HCT116 (cell line): Measurements from ENCODE around the gene DOCK3. TPM values are rescaled to one million over a fixed set of nuclear protein-coding genes. Genes with fewer than 3 reads are reported as not detected.

Experiments
- ATAC-seq: fragments of 200-7000 bp; cut with Tn5 transposase; 2 replicates; pipeline ENCODE4 v1.9.1; 2020; ENCODE audit warnings: mild to moderate bottlenecking, moderate library complexity
- BruUV-seq: library from RNA; stranded (reverse); fragments of 400-500 nt; replicated peaks from 2 replicates; lab custom pipeline; 2021; lab: Mats Ljungman, UMichigan
- CTCF ChIA-PET: fragments of 300-600 bp; sonication (Branson Sonifier 250); formaldehyde crosslinking; loops from one replicate; lab custom pipeline; 2021; ENCODE audit warnings: antibody characterized with exemption; lab: Charles Lee
- POLR2A ChIA-PET: fragments of 300-600, 350-600 bp; sonication (Branson Sonifier 250); formaldehyde crosslinking; loops from one replicate; lab custom pipeline; 2021; ENCODE audit warnings: antibody characterized with exemption; lab: Charles Lee
- RAD21 ChIA-PET, 2 experiments: fragments of 300-600 bp; sonication (Branson Sonifier 250); formaldehyde crosslinking; loops; one replicate each; lab custom pipeline; 2023; ENCODE audit warnings: low total read pairs in 2 of 2; ENCODE audit not compliant: uncharacterized antibody in 2 of 2, unreplicated experiment in 2 of 2, low non-redundant PET in 1 of 2; lab: Charles Lee
- DNase-seq: peaks from one replicate; pipeline ENCODE4 v3.0.0-alpha.2; 2010; ENCODE audit warnings: low read depth, low spot score
- H2AFZ ChIP-seq: fragments of 200-600 bp; shearing (Covaris generic), sonication (generic); 2 replicates; pipeline ENCODE4 v1.6.1; 2017; ENCODE audit warnings: low read depth, mixed run types, mixed read lengths, antibody characterized with exemption, low read length; ENCODE audit not compliant: poor library complexity, severe bottlenecking
- H3K27ac ChIP-seq: 2 replicates; pipeline ENCODE4 v1.5.1; 2012; ENCODE audit warnings: low read depth, low read length
- H3K27me3 ChIP-seq: fragments of 200-600 bp; sonication (generic); 2 replicates; pipeline ENCODE4 v1.6.1; 2016; ENCODE audit warnings: mixed run types, low read length, mixed read lengths; ENCODE audit not compliant: insufficient read depth
- H3K36me3 ChIP-seq, 2 experiments: fragments of 200-500 bp in 1 of 2; fragments of 200-600 bp in 1 of 2; sonication (Bioruptor generic) in 1 of 2; sonication (generic) in 1 of 2; 2 replicates each; pipeline versions ENCODE4 v1.5.1 to v1.6.1; 2014 to 2016; ENCODE audit warnings: low read length in 2 of 2, inconsistent platforms in 1 of 2, mixed read lengths in 1 of 2, mixed run types in 1 of 2; ENCODE audit not compliant: insufficient read depth in 2 of 2, control insufficient read depth in 1 of 2
- H3K4me1 ChIP-seq, 2 experiments: fragments of 200-600 bp in 1 of 2; sonication (generic) in 1 of 2; 2 replicates each; pipeline versions ENCODE4 v1.5.1 to v1.6.1; 2012 to 2017; ENCODE audit warnings: low read length in 2 of 2, inconsistent platforms in 1 of 2, mild to moderate bottlenecking in 1 of 2, mixed read lengths in 1 of 2, mixed run types in 1 of 2, moderate library complexity in 1 of 2; ENCODE audit not compliant: insufficient read depth in 2 of 2, control insufficient read depth in 1 of 2
- H3K4me2 ChIP-seq: fragments of 200-600 bp; sonication (generic); 2 replicates; pipeline ENCODE4 v1.6.1; 2017; ENCODE audit warnings: mixed run types, low read length, mixed read lengths
- H3K4me3 ChIP-seq, 2 experiments: fragments of 200-600 bp in 1 of 2; sonication (generic) in 1 of 2; replicated peaks in 1 of 2; 2 replicates each; pipeline ENCODE4 v1.5.1; 2011 to 2016; ENCODE audit warnings: low read length in 2 of 2, control low read depth in 1 of 2, low read depth in 1 of 2, mild to moderate bottlenecking in 1 of 2, mixed read lengths in 1 of 2, mixed run types in 1 of 2
- H3K79me2 ChIP-seq: fragments of 200-600 bp; sonication (generic); 2 replicates; pipeline ENCODE4 v1.6.1; 2017; ENCODE audit warnings: mild to moderate bottlenecking, mixed run types, low read length, moderate library complexity, mixed read lengths; ENCODE audit not compliant: insufficient read depth
- H3K9ac ChIP-seq: fragments of 200-600 bp; sonication (generic); 2 replicates; pipeline ENCODE4 v1.6.1; 2016; ENCODE audit warnings: low read length, mixed read lengths
- H3K9me2 ChIP-seq: fragments of 200-600 bp; sonication (generic), shearing (Covaris generic); 2 replicates; pipeline ENCODE4 v1.6.1; 2017; ENCODE audit warnings: mixed run types, mild to moderate bottlenecking, moderate library complexity; ENCODE audit not compliant: insufficient read depth
- H3K9me3 ChIP-seq, 2 experiments: fragments of 200-500 bp in 1 of 2; fragments of 200-600 bp in 1 of 2; sonication (Bioruptor generic) in 1 of 2; sonication (generic) in 1 of 2; 2 replicates each; pipeline ENCODE4 v1.6.1; 2014 to 2017; ENCODE audit warnings: low read length in 2 of 2, mixed read lengths in 2 of 2, inconsistent platforms in 1 of 2, low read depth in 1 of 2, mild to moderate bottlenecking in 1 of 2, mixed run types in 1 of 2, moderate library complexity in 1 of 2; ENCODE audit not compliant: control insufficient read depth in 1 of 2, insufficient read depth in 1 of 2
- H4K20me1 ChIP-seq: fragments of 200-600 bp; sonication (generic), shearing (Covaris generic); 2 replicates; pipeline ENCODE4 v1.6.1; 2017; ENCODE audit warnings: mixed run types, mild to moderate bottlenecking, moderate library complexity; ENCODE audit not compliant: insufficient read depth
- CEBPB ChIP-seq: IDR thresholded peaks from 2 replicates; pipeline ENCODE4 v1.6.1; 2012; ENCODE audit warnings: low read depth
- EGR1 ChIP-seq: IDR thresholded peaks from 2 replicates; pipeline ENCODE4 v1.6.1; 2012; ENCODE audit warnings: low read depth
- ELF1 ChIP-seq: IDR thresholded peaks from 2 replicates; pipeline ENCODE4 v1.6.1; 2012; ENCODE audit warnings: low read depth, borderline replicate concordance
- EZH2 ChIP-seq: fragments of 200-600 bp; sonication (generic); IDR thresholded peaks from 2 replicates; pipeline ENCODE4 v1.6.1; 2017; ENCODE audit warnings: antibody characterized with exemption, mixed run types
- FOSL1 ChIP-seq: IDR thresholded peaks from 2 replicates; pipeline ENCODE4 v1.6.1; 2012; ENCODE audit warnings: low read depth
- JUND ChIP-seq: IDR thresholded peaks from 2 replicates; pipeline ENCODE4 v1.6.1; 2012
- POLR2A ChIP-seq: IDR thresholded peaks from 2 replicates; pipeline ENCODE4 v1.7.0; 2011; ENCODE audit warnings: borderline replicate concordance; ENCODE audit not compliant: insufficient read depth, insufficient read length; ENCODE audit errors: extremely low read depth
- RAD21 ChIP-seq: IDR thresholded peaks from 2 replicates; pipeline ENCODE4 v1.6.1; 2012; ENCODE audit warnings: low read depth, mild to moderate bottlenecking
- SIN3A ChIP-seq: IDR thresholded peaks from 2 replicates; pipeline ENCODE4 v1.6.1; 2012; ENCODE audit warnings: low read depth
- SP1 ChIP-seq: IDR thresholded peaks from 2 replicates; pipeline ENCODE4 v1.6.1; 2012; ENCODE audit warnings: low read depth
- SRF ChIP-seq: IDR thresholded peaks from 2 replicates; pipeline ENCODE4 v1.6.1; 2012; ENCODE audit warnings: low read depth
- YY1 ChIP-seq: IDR thresholded peaks from 2 replicates; pipeline ENCODE4 v1.6.1; 2011; ENCODE audit warnings: low read length, low read depth, moderate library complexity, mild to moderate bottlenecking; ENCODE audit not compliant: insufficient replicate concordance; ENCODE audit errors: extremely low read depth
- intact Hi-C: fragments of 100-400 bp; cut with micrococcal nuclease; formaldehyde crosslinking; loops from 2 replicates; pipeline ENCODE4 v1.10.0; 2022
- total RNA-seq: library from RNA; stranded (reverse); gene quantifications from one replicate; pipeline ENCODE4 v1.2.1, GENCODE V29; 2021; ENCODE audit not compliant: unreplicated experiment
- TF ChIP-seq, protein P1 (sequence below): IDR thresholded peaks from 2 replicates; pipeline ENCODE4 v1.6.1; 2012
- TF ChIP-seq, protein P2 (sequence below): IDR thresholded peaks from 2 replicates; pipeline ENCODE4 v1.6.1; 2012; ENCODE audit warnings: low read depth
- TF ChIP-seq, protein P3 (sequence below): IDR thresholded peaks from 2 replicates; pipeline ENCODE4 v1.6.1; 2012
- TF ChIP-seq, protein P4 (sequence below), 3 experiments: fragments of 200-600 bp in 1 of 3; sonication (generic) in 1 of 3; IDR thresholded peaks in 2 of 3; conservative IDR thresholded peaks in 1 of 3; 2 replicates each; pipeline ENCODE4 v1.5.1; 2012 to 2017; ENCODE audit warnings: low read depth in 2 of 3, low read length in 2 of 3, antibody characterized with exemption in 1 of 3, borderline replicate concordance in 1 of 3, control low read depth in 1 of 3, mild to moderate bottlenecking in 1 of 3, mixed read lengths in 1 of 3, mixed run types in 1 of 3, moderate library complexity in 1 of 3; ENCODE audit not compliant: insufficient read depth in 1 of 3

DOCK3 gene
- total RNA-seq, 1 experiment from 2014 or later = 4.2 TPM

DNA sequence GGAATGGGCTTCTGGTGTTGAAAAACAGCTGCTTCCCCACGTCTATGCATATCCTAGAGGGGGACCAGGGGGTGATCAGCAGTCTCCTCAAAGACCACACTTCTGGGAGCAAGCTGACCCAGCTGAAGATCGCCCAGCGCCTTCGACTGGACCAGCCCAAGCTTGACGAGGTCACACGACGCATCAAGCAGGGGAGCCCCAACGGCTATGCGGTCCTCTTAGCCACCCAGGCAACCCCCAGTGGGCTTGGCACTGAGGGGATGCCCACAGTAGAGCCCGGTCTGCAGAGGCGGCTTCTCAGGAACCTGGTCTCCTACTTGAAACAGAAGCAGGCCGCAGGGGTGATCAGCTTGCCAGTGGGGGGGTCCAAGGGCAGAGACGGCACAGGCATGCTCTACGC lies 718.8 kb downstream of the DOCK3 start:
- H3K79me2 ChIP-seq = peaks cover 39% of the 10 kb centered on the region
- intact Hi-C loops = loop anchor here (5.0 kb wide), 1 partner anchor 279 kb away; the partner anchor contains the start of gene TEX264
- no peak overlapping the region for H3K4me3 ChIP-seq
- peaks cover 13 to 22% of the 10 kb centered on the region in 2 experiments; a peak in 2 of 4 replicates for H3K4me1 ChIP-seq
- peaks cover 29 to 68% of the 10 kb centered on the region in 2 experiments for H3K36me3 ChIP-seq
- no peak overlapping the region for H3K27ac ChIP-seq
- BruUV-seq = no TSS peak
- H3K27me3 ChIP-seq = no peaks in the 10 kb centered on the region
- peaks cover 0 to 14% of the 10 kb centered on the region in 2 experiments; a peak in 1 of 4 replicates for H3K9me3 ChIP-seq
- no peak for ATAC-seq
- no peak overlapping the region for H2AFZ ChIP-seq
- H3K9ac ChIP-seq = no peak overlapping the region
- ChIA-PET CTCF (no interaction called here), POLR2A (no interaction called here), RAD21 (no interaction called here)
- TF ChIP-seq EZH2 = no peak
- TF ChIP-seq, protein P1, sequence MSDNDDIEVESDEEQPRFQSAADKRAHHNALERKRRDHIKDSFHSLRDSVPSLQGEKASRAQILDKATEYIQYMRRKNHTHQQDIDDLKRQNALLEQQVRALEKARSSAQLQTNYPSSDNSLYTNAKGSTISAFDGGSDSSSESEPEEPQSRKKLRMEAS = no peak
- TF ChIP-seq, protein P2, sequence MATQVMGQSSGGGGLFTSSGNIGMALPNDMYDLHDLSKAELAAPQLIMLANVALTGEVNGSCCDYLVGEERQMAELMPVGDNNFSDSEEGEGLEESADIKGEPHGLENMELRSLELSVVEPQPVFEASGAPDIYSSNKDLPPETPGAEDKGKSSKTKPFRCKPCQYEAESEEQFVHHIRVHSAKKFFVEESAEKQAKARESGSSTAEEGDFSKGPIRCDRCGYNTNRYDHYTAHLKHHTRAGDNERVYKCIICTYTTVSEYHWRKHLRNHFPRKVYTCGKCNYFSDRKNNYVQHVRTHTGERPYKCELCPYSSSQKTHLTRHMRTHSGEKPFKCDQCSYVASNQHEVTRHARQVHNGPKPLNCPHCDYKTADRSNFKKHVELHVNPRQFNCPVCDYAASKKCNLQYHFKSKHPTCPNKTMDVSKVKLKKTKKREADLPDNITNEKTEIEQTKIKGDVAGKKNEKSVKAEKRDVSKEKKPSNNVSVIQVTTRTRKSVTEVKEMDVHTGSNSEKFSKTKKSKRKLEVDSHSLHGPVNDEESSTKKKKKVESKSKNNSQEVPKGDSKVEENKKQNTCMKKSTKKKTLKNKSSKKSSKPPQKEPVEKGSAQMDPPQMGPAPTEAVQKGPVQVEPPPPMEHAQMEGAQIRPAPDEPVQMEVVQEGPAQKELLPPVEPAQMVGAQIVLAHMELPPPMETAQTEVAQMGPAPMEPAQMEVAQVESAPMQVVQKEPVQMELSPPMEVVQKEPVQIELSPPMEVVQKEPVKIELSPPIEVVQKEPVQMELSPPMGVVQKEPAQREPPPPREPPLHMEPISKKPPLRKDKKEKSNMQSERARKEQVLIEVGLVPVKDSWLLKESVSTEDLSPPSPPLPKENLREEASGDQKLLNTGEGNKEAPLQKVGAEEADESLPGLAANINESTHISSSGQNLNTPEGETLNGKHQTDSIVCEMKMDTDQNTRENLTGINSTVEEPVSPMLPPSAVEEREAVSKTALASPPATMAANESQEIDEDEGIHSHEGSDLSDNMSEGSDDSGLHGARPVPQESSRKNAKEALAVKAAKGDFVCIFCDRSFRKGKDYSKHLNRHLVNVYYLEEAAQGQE = no peak
- no peaks in the 10 kb centered on the region for H3K9me2 ChIP-seq
- no peak for DNase-seq
- H3K4me2 ChIP-seq = no peak overlapping the region
- H4K20me1 ChIP-seq = no peaks in the 10 kb centered on the region

DNA sequence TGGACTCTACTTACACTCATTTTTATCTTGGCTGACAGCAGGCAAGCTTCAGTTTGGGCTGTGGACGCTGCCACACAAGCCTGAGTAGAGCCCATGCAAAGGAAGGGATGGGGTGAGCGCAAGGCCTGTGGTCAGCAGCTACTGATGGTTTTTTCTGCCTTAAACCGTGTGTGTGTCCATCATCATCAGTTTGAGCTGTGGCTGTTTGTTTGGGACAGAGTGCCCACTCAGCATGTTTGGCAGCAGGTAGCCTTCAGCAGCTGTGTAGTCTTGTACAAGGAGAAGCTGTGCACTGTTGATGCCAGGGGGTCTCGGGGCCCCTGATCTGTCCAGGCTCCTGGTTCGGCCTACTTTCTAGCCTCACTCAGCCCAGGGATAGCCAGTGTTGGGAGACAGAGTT lies 719.8 kb downstream of the DOCK3 start:
- peaks cover 8 to 18% of the 10 kb centered on the region in 2 experiments; a peak in 2 of 4 replicates for H3K4me1 ChIP-seq
- TSS peak; percentile 46 for BruUV-seq
- H3K4me2 ChIP-seq = no peak overlapping the region
- H3K9ac ChIP-seq = no peak overlapping the region
- CTCF ChIA-PET = no interaction called here
- H4K20me1 ChIP-seq = no peaks in the 10 kb centered on the region
- no peaks in the 10 kb centered on the region for H3K27me3 ChIP-seq
- H3K79me2 ChIP-seq = peaks cover 39% of the 10 kb centered on the region
- H3K9me3 ChIP-seq = peaks cover 0 to 14% of the 10 kb centered on the region in 2 experiments; a peak in 1 of 4 replicates
- POLR2A ChIA-PET = no interaction called here
- no peak overlapping the region for H3K4me3 ChIP-seq
- DNase-seq (no peak), ATAC-seq (no peak)
- H3K36me3 ChIP-seq = peaks cover 30 to 60% of the 10 kb centered on the region in 2 experiments
- H2AFZ ChIP-seq = no peak overlapping the region
- intact Hi-C loops = loop anchor here (5.0 kb wide), 1 partner anchor 278 kb away; the partner anchor contains the start of gene TEX264
- no peaks in the 10 kb centered on the region for H3K9me2 ChIP-seq
- H3K27ac ChIP-seq = no peak overlapping the region
- RAD21 ChIA-PET = no interaction called here
- TF ChIP-seq SRF = no peak
- TF ChIP-seq FOSL1 = no peak
- TF ChIP-seq RAD21 = no peak
- TF ChIP-seq, protein P3, sequence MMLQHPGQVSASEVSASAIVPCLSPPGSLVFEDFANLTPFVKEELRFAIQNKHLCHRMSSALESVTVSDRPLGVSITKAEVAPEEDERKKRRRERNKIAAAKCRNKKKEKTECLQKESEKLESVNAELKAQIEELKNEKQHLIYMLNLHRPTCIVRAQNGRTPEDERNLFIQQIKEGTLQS = no peak
- no peak for TF ChIP-seq POLR2A
- TF ChIP-seq, protein P4, sequence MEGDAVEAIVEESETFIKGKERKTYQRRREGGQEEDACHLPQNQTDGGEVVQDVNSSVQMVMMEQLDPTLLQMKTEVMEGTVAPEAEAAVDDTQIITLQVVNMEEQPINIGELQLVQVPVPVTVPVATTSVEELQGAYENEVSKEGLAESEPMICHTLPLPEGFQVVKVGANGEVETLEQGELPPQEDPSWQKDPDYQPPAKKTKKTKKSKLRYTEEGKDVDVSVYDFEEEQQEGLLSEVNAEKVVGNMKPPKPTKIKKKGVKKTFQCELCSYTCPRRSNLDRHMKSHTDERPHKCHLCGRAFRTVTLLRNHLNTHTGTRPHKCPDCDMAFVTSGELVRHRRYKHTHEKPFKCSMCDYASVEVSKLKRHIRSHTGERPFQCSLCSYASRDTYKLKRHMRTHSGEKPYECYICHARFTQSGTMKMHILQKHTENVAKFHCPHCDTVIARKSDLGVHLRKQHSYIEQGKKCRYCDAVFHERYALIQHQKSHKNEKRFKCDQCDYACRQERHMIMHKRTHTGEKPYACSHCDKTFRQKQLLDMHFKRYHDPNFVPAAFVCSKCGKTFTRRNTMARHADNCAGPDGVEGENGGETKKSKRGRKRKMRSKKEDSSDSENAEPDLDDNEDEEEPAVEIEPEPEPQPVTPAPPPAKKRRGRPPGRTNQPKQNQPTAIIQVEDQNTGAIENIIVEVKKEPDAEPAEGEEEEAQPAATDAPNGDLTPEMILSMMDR (IDR thresholded peaks at IDR 0.05 in 2 of 3, conservative IDR thresholded peaks at IDR 0.05 in 1 of 3; ENCODE audit: borderline replicate concordance in 1 of 3, insufficient read depth in 1 of 3, low read depth in 2 of 3, low read length in 2 of 3) = no peak
- TF ChIP-seq JUND = no peak
- no peak for TF ChIP-seq SP1
- no peak for TF ChIP-seq SIN3A
- TF ChIP-seq YY1 = no peak
- no peak for TF ChIP-seq EGR1
- TF ChIP-seq CEBPB = no peak
- TF ChIP-seq, protein P1 = no peak
- no peak for TF ChIP-seq ELF1
